Suprapubic skin (tissue), 4 donors: Measurements from ENCODE around the gene BLOC1S5. TPM values are rescaled to one million over a fixed set of nuclear protein-coding genes. Genes with fewer than 3 reads are reported as not detected.
"Not testable (repeated sequence)": the region's sequence is repeated elsewhere in the genome, so short reads cannot be mapped to it uniquely, and the experiment has no call there.

Experiments used
- DNase-seq, 2 donors: peaks; one replicate each; pipeline ENCODE4 v3.0.0-alpha.2; 2019; ENCODE audit warnings: low spot score in 2 of 2
- H3K27ac ChIP-seq: fragments of 200-600 bp; sonication (generic); one replicate; pipeline ENCODE4 v1.5.1; 2019
- H3K27me3 ChIP-seq: fragments of 200-600 bp; sonication (generic); one replicate; pipeline ENCODE4 v1.5.1; 2019
- H3K36me3 ChIP-seq: fragments of 200-600 bp; sonication (generic); one replicate; pipeline ENCODE4 v1.5.1; 2019
- H3K4me1 ChIP-seq: fragments of 200-600 bp; sonication (generic); one replicate; pipeline ENCODE4 v1.5.1; 2019
- H3K4me3 ChIP-seq: fragments of 200-600 bp; sonication (generic); one replicate; pipeline ENCODE4 v1.5.1; 2019; ENCODE audit warnings: mild to moderate bottlenecking
- H3K9me3 ChIP-seq: fragments of 200-600 bp; sonication (generic); one replicate; pipeline ENCODE4 v1.5.1; 2019
- CTCF ChIP-seq, 2 donors: fragments of 200-600 bp in 1 of 2; fragments of 450-650 bp in 1 of 2; sonication (generic) in 1 of 2; IDR thresholded peaks; one replicate each; pipeline ENCODE4 v1.5.1; 2016 to 2019; ENCODE audit warnings: antibody characterized with exemption in 2 of 2, mild to moderate bottlenecking in 1 of 2, moderate library complexity in 1 of 2
- EP300 ChIP-seq: sonication (generic); formaldehyde crosslinking; IDR thresholded peaks from one replicate; pipeline ENCODE4 v1.6.1; 2017; ENCODE audit warnings: antibody characterized with exemption
- POLR2A ChIP-seq, 2 donors: fragments of 450-650 bp; IDR thresholded peaks; one replicate each; pipeline ENCODE4 v1.6.1; 2017; ENCODE audit warnings: antibody characterized with exemption in 2 of 2, mild to moderate bottlenecking in 2 of 2, moderate library complexity in 2 of 2
- POLR2AphosphoS5 ChIP-seq, 3 donors: sonication (generic); formaldehyde crosslinking; IDR thresholded peaks; one replicate each; pipeline ENCODE4 v1.6.1; 2017; ENCODE audit warnings: antibody characterized with exemption in 3 of 3
- WGBS: methylation state at CpG from one replicate; pipeline ENCODE4 v1.1.5; 2018; 5-methylcytosine and 5-hydroxymethylcytosine counted together
- total RNA-seq, 4 donors: library from RNA; depleted of rRNA; stranded (reverse); fragments of >200 nt; gene quantifications; one replicate each; pipeline ENCODE4 v1.1.0, GENCODE V29; 2016

The BLOC1S5 gene
- total RNA-seq, 4 donors from 2014 or later = 9.1 to 13.6 (median 9.7) TPM

- no peaks in the 10 kb centered on the region for H3K27me3 ChIP-seq
- no peaks in the 10 kb centered on the region for H3K36me3 ChIP-seq
- H3K4me3 ChIP-seq = no peak overlapping the region
- peaks cover 3% of the 10 kb centered on the region for H3K4me1 ChIP-seq
- peak in 1 of 2 donors; percentile 6 for TF ChIP-seq CTCF (IDR thresholded peaks at IDR 0.05)
- TF ChIP-seq POLR2A (IDR thresholded peaks at IDR 0.05) = no peak
- no peak for TF ChIP-seq POLR2AphosphoS5 (IDR thresholded peaks at IDR 0.05)
- WGBS = 26% methylated on average over 7 of the region's 7 CpGs
- no peaks in the 10 kb centered on the region for H3K9me3 ChIP-seq
- DNase-seq = no peak
- no peak overlapping the region for H3K27ac ChIP-seq
These were observed 72.0 kb downstream of the BLOC1S5 start for GRCh38 chr6:7992002-7992815.

DNA sequence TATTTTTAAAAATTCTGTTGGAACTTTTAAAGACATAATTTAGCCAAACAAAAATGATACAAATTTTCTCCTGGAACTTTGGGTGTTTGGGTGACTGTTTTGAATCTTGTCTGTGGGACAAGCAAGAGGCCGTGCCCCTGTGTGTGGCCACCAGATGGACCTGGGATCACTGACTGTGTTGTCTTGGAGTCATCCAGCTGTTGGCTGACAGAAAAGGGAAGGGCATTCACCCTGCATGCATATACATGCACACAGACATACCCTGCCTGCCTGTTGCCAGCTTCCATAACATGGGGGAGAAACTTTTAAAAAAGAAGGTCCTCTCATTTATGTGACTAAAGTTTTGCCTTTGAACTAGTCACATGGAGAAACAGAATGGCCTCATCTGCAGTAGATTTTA is 72.7 kb downstream of the BLOC1S5 start:
- Histone ChIP-seq H3K4me3 (no peak overlapping the region), H3K36me3 (no peaks in the 10 kb centered on the region), H3K27me3 (no peaks in the 10 kb centered on the region), H3K4me1 (peaks cover 1% of the 10 kb centered on the region), H3K27ac (no peak overlapping the region), H3K9me3 (no peaks in the 10 kb centered on the region)
- TF ChIP-seq CTCF (IDR thresholded peaks at IDR 0.05) (no peak), EP300 (no peak), POLR2A (IDR thresholded peaks at IDR 0.05) (no peak), POLR2AphosphoS5 (IDR thresholded peaks at IDR 0.05) (no peak)
- WGBS = 46% methylated on average over 1 of the region's 1 CpG
- DNase-seq = no peak

DNA sequence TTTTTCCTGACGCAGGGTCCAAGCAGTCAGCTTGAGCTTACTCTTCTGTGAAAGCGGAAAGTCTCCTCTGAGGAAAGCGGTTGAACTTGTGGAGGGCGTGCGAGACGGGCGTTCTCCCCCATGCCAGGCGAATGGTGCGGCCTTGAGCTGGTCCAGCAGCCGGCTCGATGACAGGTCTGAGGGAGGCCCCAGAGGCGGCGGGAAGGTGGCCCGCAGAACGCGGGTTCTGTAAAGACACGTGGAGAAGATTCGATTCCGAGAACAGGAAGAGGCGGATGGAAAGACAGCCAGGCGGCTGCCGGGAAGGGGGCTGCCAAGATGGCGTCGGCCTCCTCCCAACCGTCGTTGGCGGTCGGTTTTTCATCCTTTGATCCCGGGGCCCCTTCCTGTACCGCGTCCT is 78.0 kb downstream of the BLOC1S5 start:
- no peak for DNase-seq
- H3K4me1 ChIP-seq = no peaks in the 10 kb centered on the region
- TF ChIP-seq POLR2A (IDR thresholded peaks at IDR 0.05) (no peak), EP300 (no peak), POLR2AphosphoS5 (IDR thresholded peaks at IDR 0.05) (no peak), CTCF (IDR thresholded peaks at IDR 0.05) (no peak)
- no peak overlapping the region for H3K27ac ChIP-seq
- no peaks in the 10 kb centered on the region for H3K36me3 ChIP-seq
- no peak overlapping the region for H3K4me3 ChIP-seq
- no peaks in the 10 kb centered on the region for H3K9me3 ChIP-seq
- WGBS = 90% methylated on average over 31 of the region's 31 CpGs
- H3K27me3 ChIP-seq = no peaks in the 10 kb centered on the region

- WGBS = 71% methylated on average over 6 of the region's 6 CpGs
- not testable (repeated sequence) for H3K36me3 ChIP-seq, H3K27ac ChIP-seq, DNase-seq, H3K4me1 ChIP-seq, H3K27me3 ChIP-seq, H3K4me3 ChIP-seq, H3K9me3 ChIP-seq
These were observed 80.2 kb downstream of the BLOC1S5 start for GRCh38 chr6:7983967-7984366.

DNA sequence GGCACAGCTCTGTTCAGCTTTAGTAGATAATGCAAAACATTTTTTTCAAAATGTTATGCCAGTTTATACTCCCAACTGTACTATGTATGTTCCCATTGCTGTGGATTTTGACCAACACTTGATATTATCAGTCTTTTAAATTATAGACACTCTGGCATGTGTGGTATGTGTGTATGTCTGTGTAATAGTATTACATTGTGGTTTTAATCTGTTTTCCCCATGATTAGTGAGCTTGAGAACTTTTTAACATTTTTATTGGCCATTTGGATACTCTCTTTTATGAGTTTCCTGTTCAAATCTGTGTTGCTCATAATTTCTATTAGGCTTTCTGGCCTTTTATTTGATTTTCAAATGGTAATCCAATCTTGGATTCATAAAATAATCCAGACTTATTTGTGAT is 84.4 kb downstream of the BLOC1S5 start:
- peaks cover 10% of the 10 kb centered on the region for H3K4me1 ChIP-seq
- H3K9me3 ChIP-seq = no peaks in the 10 kb centered on the region
- no peaks in the 10 kb centered on the region for H3K36me3 ChIP-seq
- H3K4me3 ChIP-seq = no peak overlapping the region
- H3K27ac ChIP-seq = no peak overlapping the region
- H3K27me3 ChIP-seq = no peaks in the 10 kb centered on the region
- TF ChIP-seq CTCF (IDR thresholded peaks at IDR 0.05) = no peak
- TF ChIP-seq POLR2A (IDR thresholded peaks at IDR 0.05) = no peak
- TF ChIP-seq EP300 = no peak
- no peak for TF ChIP-seq POLR2AphosphoS5 (IDR thresholded peaks at IDR 0.05)
- no peak for DNase-seq

DNA sequence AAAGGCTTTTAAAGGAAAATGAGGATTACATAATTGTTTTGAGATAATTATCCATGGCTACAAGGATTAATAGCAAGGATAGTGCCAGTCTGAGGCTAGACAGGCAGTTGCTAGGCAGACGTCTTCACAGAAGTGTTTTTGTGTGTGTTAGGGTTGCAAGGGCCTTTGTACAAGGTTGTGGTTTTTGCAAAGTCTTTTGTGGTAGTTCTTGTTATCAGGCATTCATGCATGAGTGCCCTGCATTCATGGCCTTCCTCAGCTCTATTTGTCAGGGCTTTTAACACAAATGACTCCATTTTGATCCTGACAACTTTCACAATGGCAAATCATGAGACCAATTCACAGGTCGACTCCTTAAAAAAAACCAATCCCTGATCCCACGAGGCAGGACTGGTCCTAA is 85.5 kb downstream of the BLOC1S5 start:
- Histone ChIP-seq H3K36me3 (no peaks in the 10 kb centered on the region), H3K4me3 (no peak overlapping the region), H3K27me3 (no peaks in the 10 kb centered on the region), H3K27ac (no peak overlapping the region), H3K9me3 (no peaks in the 10 kb centered on the region), H3K4me1 (peaks cover 15% of the 10 kb centered on the region)
- DNase-seq = no peak
- 85% methylated on average over 3 of the region's 3 CpGs for WGBS
- TF ChIP-seq POLR2A (IDR thresholded peaks at IDR 0.05) = no peak
- TF ChIP-seq POLR2AphosphoS5 (IDR thresholded peaks at IDR 0.05) = no peak
- no peak for TF ChIP-seq CTCF (IDR thresholded peaks at IDR 0.05)
- no peak for TF ChIP-seq EP300
